Heart left ventricle (tissue), 16 donors: ENCODE results near the gene AQP6. TPM values are rescaled to one million over a fixed set of nuclear protein-coding genes. Genes with fewer than 3 reads are reported as not detected.

Experiments used
- ATAC-seq, 4 donors: fragments of 200-7000 bp; cut with Tn5 transposase; one replicate each; pipeline ENCODE4 v1.9.1; 2020 to 2022; ENCODE audit warnings: moderate library complexity in 4 of 4, mild to moderate bottlenecking in 3 of 4, moderate number of reproducible peaks in 1 of 4
- DNase-seq, 5 donors: peaks; one replicate each; pipeline ENCODE4 v3.0.0-alpha.2; 2020
- H3K27ac ChIP-seq, 12 donors: fragments of 200-600 bp; sonication (generic) in 4 of 12; one replicate each; pipeline versions ENCODE4 v1.5.0 to v1.8.0; 2016 to 2022; ENCODE audit warnings: mild to moderate bottlenecking in 2 of 12
- H3K27me3 ChIP-seq, 9 donors: fragments of 200-600 bp; sonication (generic) in 2 of 9; one replicate each; pipeline versions ENCODE4 v1.5.1 to v1.8.0; 2016 to 2022; ENCODE audit warnings: mild to moderate bottlenecking in 3 of 9
- H3K36me3 ChIP-seq, 9 donors: fragments of 200-600 bp; sonication (generic) in 2 of 9; one replicate each; pipeline versions ENCODE4 v1.5.0 to v1.8.0; 2018 to 2022; ENCODE audit warnings: mild to moderate bottlenecking in 2 of 9
- H3K4me1 ChIP-seq, 12 donors: fragments of 200-600 bp; sonication (generic) in 4 of 12; one replicate each; pipeline versions ENCODE4 v1.5.0 to v1.8.0; 2016 to 2022; ENCODE audit warnings: mild to moderate bottlenecking in 3 of 12
- H3K4me3 ChIP-seq, 12 donors: fragments of 200-600 bp; sonication (generic) in 4 of 12; one replicate each; pipeline versions ENCODE4 v1.5.0 to v1.8.0; 2017 to 2022; ENCODE audit warnings: mild to moderate bottlenecking in 9 of 12, moderate library complexity in 4 of 12
- H3K9me3 ChIP-seq, 12 donors: fragments of 200-600 bp; sonication (generic) in 4 of 12; one replicate each; pipeline versions ENCODE4 v1.5.0 to v1.8.0; 2016 to 2022; ENCODE audit warnings: mild to moderate bottlenecking in 1 of 12
- POLR2A ChIP-seq, 2 donors: fragments of 450-650 bp; IDR thresholded peaks; one replicate each; pipeline ENCODE4 v1.6.1; 2017; ENCODE audit warnings: antibody characterized with exemption in 2 of 2, mild to moderate bottlenecking in 2 of 2, moderate library complexity in 2 of 2
- WGBS, 4 donors: extraction: QIAGEN DNeasy Blood & Tissue Kit in 2 of 4; methylation state at CpG; one replicate each; pipeline versions ENCODE4 v1.1.5 to v1.1.7; 2013 to 2018; 5-methylcytosine and 5-hydroxymethylcytosine counted together
- intact Hi-C, 10 donors: fragments of 100-400 bp; cut with DNase I; formaldehyde crosslinking; loops; one replicate each; pipeline versions ENCODE4 v1.11.1 to v1.14.2; 2022
- polyA plus RNA-seq, 2 donors: library from polyadenylated mRNA; stranded (reverse); fragments of 200-250 nt; gene quantifications; one replicate each; pipeline ENCODE4 v1.2.3, GENCODE V29; 2013
- total RNA-seq, 9 donors: library from RNA; depleted of rRNA in 2 of 9; stranded (reverse); fragments of >200 nt in 2 of 9; fragmentation: NEBNext Ultra II Directional in 3 of 9; extraction: Animal tissue kit (Norgen Biotek cat#: 25700) in 3 of 9; gene quantifications; one replicate each; pipeline versions ENCODE4 v1.1.0 to v1.2.4, GENCODE V29; 2016 to 2023
- TF ChIP-seq, protein P1 (sequence below), 12 donors: fragments of 200-600 bp; sonication (generic) in 4 of 12; IDR thresholded peaks; one replicate each; pipeline versions ENCODE4 v1.5.0 to v1.8.0; 2018 to 2022; ENCODE audit warnings: antibody characterized with exemption in 12 of 12, mild to moderate bottlenecking in 5 of 12
- donor health status: ischemic (EF 13 %, LVEDD 7.1; RV severe dilation, severe dysfunction).
- donor health status: healthy with polysubstance abuse.
- donor health status: DM: no; HTN: yes; CAD: no.
- donor health status: DM: no; HTN: no; CAD: no.
- donor health status: ischemic (EF 25% LVEDD 6.9; RV normal size, moderate dysfunction).
- donor health status: ischemic (EF 25% LVEDD 5.7; RV mildly dilated, moderate dysfunction).
- donor health status: healthy.
- donor health status: DM: yes; HTN: yes; CAD: no.
- donor health status: ischemic (EF 35%, LVEDD 5.7; RV mildly dilated, moderate dysfunction).
- donor health status: nonischemic (EF 11% LVEDD 7.7; RV severe dilation, severe dysfunction).
- donor health status: DM: yes; HTN: yes; CAD: no.
- donor health status: PGD.
- donor health status: ischemic (EF 29% LVEDD 5.4; RV normal size, mild dysfunction).
- donor health status: nonischemic (EF 23%, LVEDD 6.1; RV moderate dilation, normal function).

The AQP6 gene
- total and polyA plus RNA-seq, 11 donors = 0.04 TPM; not detected in 9

DNA sequence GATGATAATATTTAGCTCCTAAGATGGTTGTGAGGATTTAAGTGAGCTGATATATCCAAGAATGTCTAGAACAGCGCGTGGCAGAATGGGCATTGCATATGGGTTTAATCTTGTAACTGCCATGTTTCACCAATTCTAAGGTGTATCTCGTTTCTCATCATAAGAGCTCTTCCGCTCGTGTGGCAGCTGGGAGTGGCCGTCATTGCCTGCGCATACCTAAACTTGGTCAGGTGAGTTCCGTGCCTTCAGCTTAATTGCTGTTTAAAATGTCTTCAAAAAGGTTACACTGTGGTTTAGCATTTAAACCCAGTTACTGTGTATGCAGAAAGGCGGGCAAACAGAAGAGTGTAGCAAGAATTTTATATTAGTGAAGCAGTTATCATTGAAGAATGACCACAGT, 26.7 kb upstream of the AQP6 start:
- WGBS, 4 donors = 89 to 95% (median 91%) methylated on average over 9 of the region's 9 CpGs
- H3K27me3 ChIP-seq = peaks cover 0 to 7% (median 0%) of the 10 kb centered on the region in 9 donors
- no peaks in the 10 kb centered on the region for H3K36me3 ChIP-seq
- TF ChIP-seq, protein P1, sequence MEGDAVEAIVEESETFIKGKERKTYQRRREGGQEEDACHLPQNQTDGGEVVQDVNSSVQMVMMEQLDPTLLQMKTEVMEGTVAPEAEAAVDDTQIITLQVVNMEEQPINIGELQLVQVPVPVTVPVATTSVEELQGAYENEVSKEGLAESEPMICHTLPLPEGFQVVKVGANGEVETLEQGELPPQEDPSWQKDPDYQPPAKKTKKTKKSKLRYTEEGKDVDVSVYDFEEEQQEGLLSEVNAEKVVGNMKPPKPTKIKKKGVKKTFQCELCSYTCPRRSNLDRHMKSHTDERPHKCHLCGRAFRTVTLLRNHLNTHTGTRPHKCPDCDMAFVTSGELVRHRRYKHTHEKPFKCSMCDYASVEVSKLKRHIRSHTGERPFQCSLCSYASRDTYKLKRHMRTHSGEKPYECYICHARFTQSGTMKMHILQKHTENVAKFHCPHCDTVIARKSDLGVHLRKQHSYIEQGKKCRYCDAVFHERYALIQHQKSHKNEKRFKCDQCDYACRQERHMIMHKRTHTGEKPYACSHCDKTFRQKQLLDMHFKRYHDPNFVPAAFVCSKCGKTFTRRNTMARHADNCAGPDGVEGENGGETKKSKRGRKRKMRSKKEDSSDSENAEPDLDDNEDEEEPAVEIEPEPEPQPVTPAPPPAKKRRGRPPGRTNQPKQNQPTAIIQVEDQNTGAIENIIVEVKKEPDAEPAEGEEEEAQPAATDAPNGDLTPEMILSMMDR (IDR thresholded peaks at IDR 0.05) = no peak
- no peak for TF ChIP-seq POLR2A (IDR thresholded peaks at IDR 0.05)
- no peak overlapping the region for H3K4me3 ChIP-seq
- intact Hi-C loops = loop anchor here in 4 of 10 donors (5.0 to 10.0 kb wide), 2 partner anchors 71 to 79 kb away; no protein-coding TSS in a partner anchor
- DNase-seq (no peak), ATAC-seq (no peak)
- peaks cover 0 to 13% (median 5%) of the 10 kb centered on the region in 12 donors for H3K4me1 ChIP-seq
- H3K27ac ChIP-seq = peak overlapping the region in 2 of 12 donors; percentile 7 to 49
- H3K9me3 ChIP-seq = no peaks in the 10 kb centered on the region

DNA sequence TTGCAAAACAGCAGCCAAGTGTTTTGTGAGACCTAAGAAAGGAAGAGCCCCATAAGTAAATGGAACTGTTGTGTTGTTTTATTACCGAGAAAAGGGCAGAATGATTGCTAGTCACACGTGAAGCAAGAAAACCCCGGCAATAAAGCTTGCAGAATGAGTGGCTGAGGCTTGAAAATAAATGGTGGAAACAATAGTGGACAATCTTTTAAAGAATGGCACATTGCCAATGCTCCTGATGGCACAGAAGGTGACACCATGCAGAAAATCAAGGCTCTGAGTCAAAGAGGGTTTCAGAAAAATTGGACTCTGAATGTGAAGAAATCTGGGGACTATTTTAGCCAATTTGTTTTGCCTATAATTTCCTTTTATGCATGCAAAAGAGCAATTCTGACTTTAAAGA, 26.2 kb upstream of the AQP6 start:
- WGBS, 4 donors = 83 to 90% (median 85%) methylated on average over 3 of the region's 3 CpGs
- intact Hi-C loops = loop anchor here in 4 of 10 donors (5.0 to 10.0 kb wide), 2 partner anchors 72 to 79 kb away; no protein-coding TSS in a partner anchor
- no peak overlapping the region for H3K4me3 ChIP-seq
- TF ChIP-seq, protein P1 (IDR thresholded peaks at IDR 0.05) = no peak
- TF ChIP-seq POLR2A (IDR thresholded peaks at IDR 0.05) = no peak
- DNase-seq (no peak), ATAC-seq (no peak)
- H3K4me1 ChIP-seq = peaks cover 0 to 13% (median 5%) of the 10 kb centered on the region in 12 donors
- H3K27me3 ChIP-seq = peaks cover 0 to 7% (median 0%) of the 10 kb centered on the region in 9 donors
- H3K36me3 ChIP-seq = no peaks in the 10 kb centered on the region
- no peaks in the 10 kb centered on the region for H3K9me3 ChIP-seq
- H3K27ac ChIP-seq = no peak overlapping the region

DNA sequence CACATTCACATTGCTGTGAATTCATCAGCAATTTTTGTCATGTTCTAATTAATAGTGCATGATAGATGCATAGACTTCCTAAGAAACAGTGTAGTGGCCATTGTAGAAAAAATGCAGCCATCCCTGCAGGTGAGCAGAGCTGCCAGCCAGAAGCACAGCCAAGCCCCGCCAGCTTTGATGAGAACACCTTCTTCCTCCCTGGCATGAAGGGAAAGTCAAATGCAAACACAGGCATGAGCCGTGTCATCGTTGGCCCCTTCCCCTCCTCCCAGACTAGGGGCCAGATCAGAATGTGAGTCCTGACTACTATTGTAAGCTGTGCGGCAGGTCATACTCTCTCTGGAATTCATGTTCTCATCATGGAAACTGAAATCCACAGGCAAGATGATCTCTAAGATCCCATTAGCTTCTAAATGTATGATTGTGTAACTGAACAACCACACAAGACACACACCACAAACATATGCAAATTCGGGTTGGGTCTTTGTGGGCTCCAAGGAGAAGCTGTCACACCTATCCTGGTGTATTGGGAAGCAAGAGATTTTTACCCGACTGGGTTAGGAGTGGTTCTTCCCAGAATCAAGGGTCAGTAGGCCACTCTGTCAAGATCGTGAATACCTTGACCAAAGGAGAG, 25.0 kb upstream of the AQP6 start:
- TF ChIP-seq, protein P1 (IDR thresholded peaks at IDR 0.05) = no peak
- no peak for TF ChIP-seq POLR2A (IDR thresholded peaks at IDR 0.05)
- 83 to 86% (median 83%) methylated on average over 7 of the region's 7 CpGs for WGBS, 4 donors

More for the DNA sequence above, 25.0 kb upstream of the AQP6 start:
- no peaks in the 10 kb centered on the region for H3K36me3 ChIP-seq
- ATAC-seq (no peak), DNase-seq (no peak)
- H3K27ac ChIP-seq = no peak overlapping the region
- H3K4me3 ChIP-seq = no peak overlapping the region
- H3K4me1 ChIP-seq = peaks cover 0 to 19% (median 5%) of the 10 kb centered on the region in 12 donors
- intact Hi-C loops = loop anchor here in 4 of 10 donors (5.0 to 10.0 kb wide), 2 partner anchors 73 to 80 kb away; no protein-coding TSS in a partner anchor
- no peaks in the 10 kb centered on the region for H3K9me3 ChIP-seq
- peaks cover 0 to 8% (median 0%) of the 10 kb centered on the region in 9 donors for H3K27me3 ChIP-seq
